ENCODE results near the gene SLC26A8.

- TF ChIP-seq CTCF (conservative IDR thresholded peaks at IDR 0.05) (no peak), EZH2 (IDR thresholded peaks at IDR 0.05; ENCODE audit: low read depth) (no peak)
Measured at GRCh38 chr6:35931120-35931561, 93.3 kb downstream of the SLC26A8 start.
